Fibroblast of villous mesenchyme (primary cell): ENCODE measurements around the gene FANCE. TPM values are rescaled to one million over a fixed set of nuclear protein-coding genes. Genes with fewer than 3 reads are reported as not detected.
A peak's percentile ranks its signal among the peaks of the same experiment; 100 is the strongest.

Experiments
- DNase-seq: peaks from one replicate; pipeline ENCODE4 v3.0.0-alpha.2; 2010; ENCODE audit warnings: low read depth
- H3K4me3 ChIP-seq: 2 replicates; pipeline ENCODE4 v1.5.1; 2011; ENCODE audit warnings: low read depth, mild to moderate bottlenecking, low read length
- CTCF ChIP-seq: IDR thresholded peaks from 2 replicates; pipeline ENCODE4 v1.5.1; 2012; ENCODE audit warnings: low read depth, mild to moderate bottlenecking, low read length; ENCODE audit not compliant: insufficient read depth
- total RNA-seq: library from RNA; depleted of rRNA; stranded (reverse); fragments of >200 nt; gene quantifications from 2 replicates; pipeline ENCODE4 v1.2.3, GENCODE V29; 2012

Gene FANCE
- total RNA-seq, 1 donor, result 6.5 TPM

GRCh38 chr6:35419417-35419816, 32.7 kb upstream of the FANCE start:
- peak; percentile 78 for DNase-seq
- peak; percentile 47 for TF ChIP-seq CTCF
- H3K4me3 ChIP-seq, result no peak overlapping the region

- no peak for DNase-seq
- TF ChIP-seq CTCF, result no peak
- no peak overlapping the region for H3K4me3 ChIP-seq
Observed at GRCh38 chr6:35419961-35420360, 32.2 kb upstream of the FANCE start.

GRCh38 chr6:35425284-35425683, 26.9 kb upstream of the FANCE start:
- no peak overlapping the region for H3K4me3 ChIP-seq
- DNase-seq, result peak; percentile 81
- TF ChIP-seq CTCF, result no peak

GRCh38 chr6:35426074-35426473, 26.1 kb upstream of the FANCE start:
- no peak for DNase-seq
- no peak for TF ChIP-seq CTCF
- no peak overlapping the region for H3K4me3 ChIP-seq

GRCh38 chr6:35427435-35427834, 24.7 kb upstream of the FANCE start:
- no peak for TF ChIP-seq CTCF
- H3K4me3 ChIP-seq, result no peak overlapping the region
- DNase-seq, result no peak

- DNase-seq, result peak; percentile 50
- no peak for TF ChIP-seq CTCF
- H3K4me3 ChIP-seq, result no peak overlapping the region
Observed at GRCh38 chr6:35427851-35428321, 24.3 kb upstream of the FANCE start.

GRCh38 chr6:35428421-35429149, 23.6 kb upstream of the FANCE start:
- DNase-seq, result no peak
- no peak overlapping the region for H3K4me3 ChIP-seq
- no peak for TF ChIP-seq CTCF
